Stimulated activated CD8-positive, alpha-beta memory T cell treated with anti-CD3 and anti-CD28 coated beads, Interleukin-7, amount 100 ng/mL, for 24 hours (primary cell): ENCODE results near the gene PDE4D.
"Not testable (repeated sequence)": the region's sequence is repeated elsewhere in the genome, so short reads cannot be mapped to it uniquely, and the experiment has no call there.

Source experiments
- DNase-seq: peaks from one replicate; pipeline ENCODE4 v3.0.0-alpha.2; 2020; ENCODE audit warnings: low read depth

Gene PDE4D

DNA sequence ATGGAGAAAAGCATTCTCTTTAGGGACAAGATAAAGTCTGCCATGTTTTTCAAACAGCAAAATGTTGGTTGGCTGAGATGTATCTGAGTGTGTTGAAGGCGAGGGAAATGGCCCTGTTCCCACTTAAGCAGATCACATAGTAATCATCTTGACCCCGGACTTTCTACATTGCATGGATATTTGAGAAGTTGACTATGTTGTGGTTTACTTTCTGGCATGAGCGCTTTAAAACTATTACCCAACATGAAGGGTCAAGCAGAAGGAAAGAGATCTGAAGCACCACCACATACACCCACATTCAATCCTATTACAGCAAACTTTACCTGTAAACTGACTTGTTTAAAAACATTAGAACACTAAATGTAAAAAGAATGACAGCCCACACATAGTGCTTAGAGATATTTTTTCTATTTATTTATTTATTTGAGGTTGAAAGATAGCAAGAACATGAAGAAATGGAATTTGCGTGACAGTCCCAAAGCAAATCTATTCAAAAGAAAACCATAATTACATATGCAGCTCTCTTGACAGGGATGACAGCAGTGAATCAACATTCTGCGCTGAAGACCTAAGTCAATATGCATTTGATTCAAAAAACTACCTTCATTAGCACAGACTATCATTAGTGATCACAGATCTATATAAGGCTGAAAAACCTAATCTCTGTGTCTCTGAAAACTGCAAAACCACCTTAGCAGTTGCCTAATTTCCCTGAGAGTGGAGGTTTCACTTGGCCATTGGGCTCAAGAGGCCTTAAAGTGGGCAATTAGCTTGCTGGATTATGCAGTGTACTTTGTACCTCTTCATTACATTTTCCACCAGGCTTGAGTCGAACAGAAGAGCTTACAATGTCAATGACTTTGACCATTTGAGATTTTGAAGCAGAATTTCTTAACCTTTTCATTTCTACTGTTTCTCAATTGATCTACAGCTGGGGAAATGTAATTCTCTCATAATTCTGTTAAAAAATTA, 195.0 kb downstream of the PDE4D start:
- DNase-seq: no peak

- no peak for DNase-seq
Observed at GRCh38 chr5:59694411-59694810, 199.1 kb downstream of the PDE4D start.

GRCh38 chr5:59693492-59694309, 199.8 kb downstream of the PDE4D start:
- no peak for DNase-seq

DNA sequence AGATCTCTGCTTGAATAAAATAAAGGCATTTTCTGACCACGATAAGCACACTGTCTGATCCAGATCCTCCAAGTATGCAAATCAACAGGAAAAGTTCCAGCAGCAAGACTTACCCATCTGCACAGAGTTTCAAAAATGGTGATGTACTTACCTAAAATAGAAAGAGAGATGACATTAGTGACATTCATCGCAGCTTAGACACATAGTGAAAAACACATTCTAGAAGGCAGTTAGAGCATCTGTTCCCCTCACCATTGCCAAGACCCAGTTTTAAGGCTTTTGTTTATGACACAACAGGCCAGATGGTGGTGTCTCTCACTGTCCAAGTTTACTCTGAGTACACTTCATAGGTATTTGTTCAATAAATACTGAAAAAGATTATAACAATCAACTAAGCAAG, 207.7 kb downstream of the PDE4D start:
- no peak for DNase-seq

- DNase-seq: no peak
Observed at GRCh38 chr5:59685191-59685530, 208.4 kb downstream of the PDE4D start.

DNA sequence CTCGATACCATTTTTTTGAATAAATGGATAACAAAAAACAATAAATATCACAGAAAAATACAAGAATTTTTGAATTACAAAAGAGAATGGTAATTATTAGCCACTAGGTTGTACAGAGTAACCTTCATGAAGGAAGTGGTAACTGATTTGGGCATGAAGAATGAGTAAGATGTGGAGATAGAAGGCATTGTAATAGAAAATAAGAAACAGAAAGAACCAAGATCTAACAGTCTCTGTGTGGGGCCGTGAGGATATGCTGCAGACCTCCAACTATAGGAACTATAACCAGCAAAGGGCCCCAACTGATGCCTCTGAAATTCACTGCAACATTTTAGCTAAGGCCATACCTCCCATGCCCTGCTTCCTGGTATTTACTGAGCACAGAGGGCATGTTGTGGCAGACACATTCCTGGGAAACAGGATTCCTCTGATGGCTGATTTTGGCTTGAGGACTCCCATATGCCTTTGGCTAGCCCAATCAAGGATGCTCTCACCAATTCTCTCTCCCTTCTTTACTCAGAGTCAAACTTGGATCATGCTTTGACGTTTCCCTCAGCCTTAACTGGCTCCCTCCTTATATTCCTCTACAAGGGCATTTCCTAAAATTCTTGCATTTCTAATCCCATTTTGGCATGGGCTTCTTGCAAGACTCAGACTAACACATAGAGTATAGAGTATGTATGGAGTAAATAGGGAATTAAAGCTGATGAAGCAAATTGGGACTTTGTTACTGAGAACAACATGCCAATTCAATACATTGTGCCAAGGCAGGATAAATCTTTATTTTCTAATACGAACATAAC, 208.9 kb downstream of the PDE4D start:
- no peak for DNase-seq

GRCh38 chr5:59683311-59683710, 210.2 kb downstream of the PDE4D start:
- DNase-seq: no peak

GRCh38 chr5:59682542-59682941, 211.0 kb downstream of the PDE4D start:
- no peak for DNase-seq

DNA sequence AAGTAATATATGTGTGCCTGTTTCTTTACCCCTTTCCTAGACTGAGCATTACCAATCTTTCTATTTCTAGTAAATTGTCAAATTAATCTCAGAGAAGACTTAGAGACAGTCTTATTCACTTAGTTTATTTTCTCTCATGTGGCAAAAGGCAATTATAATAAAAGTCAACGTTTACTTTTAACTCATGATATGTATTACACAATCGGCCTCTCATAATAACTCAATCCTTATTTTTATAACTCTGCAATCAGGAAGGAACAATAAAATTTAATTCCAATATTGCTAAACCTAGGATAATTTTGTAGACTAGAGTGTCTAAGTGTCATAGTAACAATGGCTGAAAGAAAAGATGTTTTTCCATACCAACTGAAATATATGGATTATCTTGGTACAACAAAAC, 214.6 kb downstream of the PDE4D start:
- no peak for DNase-seq

DNA sequence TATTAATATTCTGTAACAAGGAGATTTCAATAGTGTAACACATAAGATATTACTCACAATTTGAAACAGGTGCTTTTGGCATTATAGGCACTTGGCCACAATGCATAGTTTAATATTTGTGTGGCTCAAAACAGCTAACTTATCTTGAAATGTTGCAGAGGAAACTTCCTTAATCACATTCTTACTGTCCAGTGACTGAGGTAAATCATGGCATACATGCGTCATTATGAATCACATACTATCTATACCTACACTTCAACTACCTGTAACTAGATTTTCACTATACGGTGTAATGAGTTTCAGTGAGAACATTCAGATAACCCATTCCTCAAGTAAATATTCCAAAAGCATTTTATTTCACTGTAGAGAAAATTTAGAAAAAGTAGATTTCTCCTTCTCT, 218.8 kb downstream of the PDE4D start:
- no peak for DNase-seq

GRCh38 chr5:59673438-59674058, 220.0 kb downstream of the PDE4D start:
- DNase-seq: no peak

DNA sequence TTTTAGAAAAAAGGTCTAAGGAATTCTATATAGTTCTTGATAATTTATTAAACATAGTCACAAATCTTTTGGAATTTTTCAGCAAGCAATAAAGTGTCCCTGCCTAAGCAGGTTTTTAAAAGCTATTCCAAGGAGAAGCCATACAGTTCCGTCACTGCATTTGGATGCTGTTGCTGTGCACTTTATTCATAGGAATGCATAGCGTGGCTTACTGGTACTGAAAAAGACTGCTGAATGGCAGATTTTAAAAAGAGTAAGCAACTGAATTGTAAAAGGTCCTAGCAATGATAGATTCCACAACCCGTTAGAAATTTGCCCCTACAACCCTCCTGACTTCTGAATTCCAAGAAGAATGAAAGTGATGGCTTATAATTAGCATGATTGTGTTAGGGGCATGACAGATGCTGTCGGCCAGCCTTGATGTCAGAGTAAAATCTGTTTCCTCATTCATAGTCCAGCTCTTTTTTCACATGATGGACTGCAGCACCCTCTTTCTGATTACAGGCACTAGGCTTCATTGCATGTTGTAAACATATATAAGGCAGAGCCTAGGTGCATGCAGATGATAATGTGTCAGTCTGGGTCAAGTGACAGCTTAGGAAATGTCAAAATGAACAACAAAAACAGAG, 227.0 kb downstream of the PDE4D start:
- no peak for DNase-seq

GRCh38 chr5:59665832-59666203, 227.7 kb downstream of the PDE4D start:
- DNase-seq: not testable (repeated sequence)

GRCh38 chr5:59665086-59665831, 228.3 kb downstream of the PDE4D start:
- DNase-seq: no peak

GRCh38 chr5:59661954-59662615, 231.4 kb downstream of the PDE4D start:
- no peak for DNase-seq

GRCh38 chr5:59661311-59661710, 232.2 kb downstream of the PDE4D start:
- DNase-seq: no peak

DNA sequence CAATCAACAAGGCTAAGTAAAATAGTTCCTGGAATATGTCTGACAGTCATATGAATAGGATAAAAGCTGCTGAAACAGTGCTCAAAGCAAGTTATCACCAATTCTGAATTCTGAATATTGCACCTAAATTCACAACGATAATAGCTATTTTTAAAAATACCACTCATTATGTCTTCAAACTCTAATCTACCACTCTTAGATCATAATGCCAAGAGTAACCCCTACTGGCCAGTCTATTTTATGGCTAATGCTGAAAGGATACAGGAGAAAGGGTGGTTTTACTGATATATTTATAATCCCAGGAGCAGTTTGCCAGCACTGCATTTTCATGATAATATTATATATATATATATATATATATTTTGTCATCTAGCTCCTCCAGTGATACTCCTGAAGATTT, 232.8 kb downstream of the PDE4D start:
- DNase-seq: no peak

GRCh38 chr5:59656351-59657254, 236.9 kb downstream of the PDE4D start:
- no peak for DNase-seq

GRCh38 chr5:59655693-59656309, 237.7 kb downstream of the PDE4D start:
- DNase-seq: no peak
